Neural cell (in vitro differentiated cells): ENCODE results near the gene IL31RA. TPM values are rescaled to one million over a fixed set of nuclear protein-coding genes. Genes with fewer than 3 reads are reported as not detected.

Experiments
- H2AFZ ChIP-seq: fragments of 200-600, 300-800 bp; sonication (generic), shearing (Covaris generic); 2 replicates; pipeline ENCODE4 v1.6.0; 2014; ENCODE audit warnings: low read depth, mild to moderate bottlenecking, antibody characterized with exemption, low read length, moderate library complexity
- H3F3A ChIP-seq: fragments of 200-600 bp; shearing (Covaris generic); 2 replicates; pipeline ENCODE4 v1.6.1; 2016; ENCODE audit warnings: mild to moderate bottlenecking, moderate library complexity, mixed read lengths, antibody characterized with exemption, low read length; ENCODE audit not compliant: insufficient read depth, poor library complexity, severe bottlenecking
- H3K27ac ChIP-seq: fragments of 200-600, 300-800 bp; sonication (generic), shearing (Covaris generic); 2 replicates; pipeline ENCODE4 v1.5.1; 2014; ENCODE audit warnings: mild to moderate bottlenecking, low read length, moderate library complexity
- H3K27me3 ChIP-seq: fragments of 300-800, 200-600 bp; sonication (generic), shearing (Covaris generic); 2 replicates; pipeline ENCODE4 v1.6.0; 2014; ENCODE audit warnings: mild to moderate bottlenecking, low read depth, low read length, moderate library complexity; ENCODE audit not compliant: insufficient read depth
- H3K36me3 ChIP-seq: fragments of 300-800, 200-600 bp; sonication (generic), shearing (Covaris generic); 2 replicates; pipeline ENCODE4 v1.5.1; 2014; ENCODE audit warnings: mild to moderate bottlenecking, antibody characterized with exemption, low read length, moderate library complexity; ENCODE audit not compliant: insufficient read depth
- H3K4me2 ChIP-seq: fragments of 300-800, 200-600 bp; sonication (generic), shearing (Covaris generic); 2 replicates; pipeline ENCODE4 v1.6.0; 2014; ENCODE audit warnings: mild to moderate bottlenecking, low read length
- H3K4me3 ChIP-seq: fragments of 300-800, 200-600 bp; sonication (generic), shearing (Covaris generic); 2 replicates; pipeline ENCODE4 v1.5.1; 2014; ENCODE audit warnings: mild to moderate bottlenecking, low read length, moderate library complexity
- H3K79me2 ChIP-seq: fragments of 200-600 bp; shearing (Covaris generic); replicated peaks from 2 replicates; pipeline ENCODE4 v1.6.0; 2014; ENCODE audit warnings: mild to moderate bottlenecking, low read length, moderate library complexity; ENCODE audit not compliant: insufficient read depth
- H3K9ac ChIP-seq: fragments of 300-800, 200-600 bp; sonication (generic), shearing (Covaris generic); 2 replicates; pipeline ENCODE4 v1.6.1; 2016; ENCODE audit warnings: mild to moderate bottlenecking, low read length, mixed read lengths
- H3K9me2 ChIP-seq: fragments of 200-600 bp; shearing (Covaris generic); 2 replicates; pipeline ENCODE4 v1.6.1; 2016; ENCODE audit warnings: mild to moderate bottlenecking, low read length, mixed read lengths; ENCODE audit not compliant: insufficient read depth
- H3K9me3 ChIP-seq: fragments of 200-600, 300-800 bp; sonication (generic), shearing (Covaris generic); 2 replicates; pipeline ENCODE4 v1.6.1; 2016; ENCODE audit warnings: mild to moderate bottlenecking, mixed run types, low read length, moderate library complexity, mixed read lengths
- H4K20me1 ChIP-seq: fragments of 200-600 bp; shearing (Covaris generic); 2 replicates; pipeline ENCODE4 v1.6.1; 2016; ENCODE audit warnings: mild to moderate bottlenecking, mixed run types; ENCODE audit not compliant: insufficient read depth
- CTCF ChIP-seq: fragments of 450-650 bp; IDR thresholded peaks from 2 replicates; pipeline ENCODE4 v1.5.1; 2014; ENCODE audit warnings: antibody characterized with exemption, mild to moderate bottlenecking, moderate library complexity; ENCODE audit not compliant: poor library complexity, severe bottlenecking
- EP300 ChIP-seq: fragments of 450-650 bp; conservative IDR thresholded peaks from 2 replicates; pipeline ENCODE4 v1.6.1; 2014; ENCODE audit warnings: antibody characterized with exemption, mild to moderate bottlenecking, moderate library complexity; ENCODE audit not compliant: poor library complexity, severe bottlenecking
- EZH2 ChIP-seq: fragments of 200-600, 300-800 bp; shearing (Covaris generic), sonication (generic); IDR thresholded peaks from 2 replicates; pipeline ENCODE4 v1.6.1; 2014; ENCODE audit warnings: antibody characterized with exemption, low read length, borderline replicate concordance, mild to moderate bottlenecking; ENCODE audit not compliant: insufficient read depth, poor library complexity, severe bottlenecking
- MXI1 ChIP-seq: fragments of 450-650 bp; conservative IDR thresholded peaks from 2 replicates; pipeline ENCODE4 v1.6.1; 2014; ENCODE audit warnings: antibody characterized with exemption, mild to moderate bottlenecking; ENCODE audit not compliant: poor library complexity, severe bottlenecking
- POLR2AphosphoS5 ChIP-seq: IDR thresholded peaks from 2 replicates; pipeline ENCODE4 v1.6.1; 2012
- RAD21 ChIP-seq: fragments of 450-650 bp; conservative IDR thresholded peaks from 2 replicates; pipeline ENCODE4 v1.6.1; 2014; ENCODE audit warnings: antibody characterized with exemption, mild to moderate bottlenecking, moderate library complexity
- REST ChIP-seq: IDR thresholded peaks from 2 replicates; pipeline ENCODE4 v1.6.1; 2012; ENCODE audit warnings: borderline replicate concordance
- SMC3 ChIP-seq: fragments of 450-650 bp; conservative IDR thresholded peaks from 2 replicates; pipeline ENCODE4 v1.6.1; 2014; ENCODE audit warnings: antibody characterized with exemption, mild to moderate bottlenecking, moderate library complexity; ENCODE audit not compliant: poor library complexity
- TAF1 ChIP-seq: IDR thresholded peaks from 2 replicates; pipeline ENCODE4 v1.6.1; 2012; ENCODE audit warnings: low read depth
- polyA plus RNA-seq: library from polyadenylated mRNA; depleted of rRNA; stranded (reverse); fragments of >200 nt; gene quantifications from 2 replicates; pipeline ENCODE4 v1.2.3, GENCODE V29; 2014

The IL31RA gene
- polyA plus RNA-seq, 1 donor from 2014 or later, result not detected

GRCh38 chr5:55896663-55897062 is 45.5 kb downstream of the IL31RA start:
- Histone ChIP-seq H3K4me3 (no peak overlapping the region), H3K9me2 (no peaks in the 10 kb centered on the region), H2AFZ (no peak overlapping the region), H3K4me2 (no peak overlapping the region), H3K9ac (no peak overlapping the region), H3F3A (no peaks in the 10 kb centered on the region), H3K27ac (no peak overlapping the region), H4K20me1 (no peaks in the 10 kb centered on the region), H3K36me3 (no peaks in the 10 kb centered on the region), H3K79me2 (no peaks in the 10 kb centered on the region), H3K9me3 (no peaks in the 10 kb centered on the region), H3K27me3 (no peaks in the 10 kb centered on the region)
- no peak for TF ChIP-seq MXI1
- no peak for TF ChIP-seq SMC3
- TF ChIP-seq CTCF, result no peak
- no peak for TF ChIP-seq EP300
- TF ChIP-seq TAF1, result no peak
- no peak for TF ChIP-seq EZH2
- no peak for TF ChIP-seq POLR2AphosphoS5
- no peak for TF ChIP-seq RAD21
- TF ChIP-seq REST, result no peak

- Histone ChIP-seq H3K36me3 (no peaks in the 10 kb centered on the region), H3K9ac (no peak overlapping the region), H3K4me3 (no peak overlapping the region), H3K27ac (no peak overlapping the region), H3K27me3 (no peaks in the 10 kb centered on the region), H3K4me2 (no peak overlapping the region), H3K79me2 (no peaks in the 10 kb centered on the region), H3K9me2 (no peaks in the 10 kb centered on the region), H2AFZ (no peak overlapping the region), H4K20me1 (no peaks in the 10 kb centered on the region), H3F3A (no peaks in the 10 kb centered on the region), H3K9me3 (no peaks in the 10 kb centered on the region)
- TF ChIP-seq MXI1, result no peak
- no peak for TF ChIP-seq EP300
- no peak for TF ChIP-seq REST
- TF ChIP-seq TAF1, result no peak
- TF ChIP-seq EZH2, result no peak
- TF ChIP-seq RAD21, result no peak
- TF ChIP-seq CTCF, result no peak
- no peak for TF ChIP-seq SMC3
Observed at GRCh38 chr5:55897206-55897894, 46.2 kb downstream of the IL31RA start.
